Ramos (cell line): ENCODE measurements around the gene ASIC2.
"Not testable (repeated sequence)": the region's sequence is repeated elsewhere in the genome, so short reads cannot be mapped to it uniquely, and the experiment has no call there.

ENCODE experiments used
- in situ Hi-C: fragments of 300-500 bp; cut with MboI; formaldehyde crosslinking; loops from one replicate; pipeline ENCODE4 v1.14.3; 2022; ENCODE audit warnings: low sequenced_read_pairs; ENCODE audit not compliant: unreplicated experiment

Gene ASIC2

DNA sequence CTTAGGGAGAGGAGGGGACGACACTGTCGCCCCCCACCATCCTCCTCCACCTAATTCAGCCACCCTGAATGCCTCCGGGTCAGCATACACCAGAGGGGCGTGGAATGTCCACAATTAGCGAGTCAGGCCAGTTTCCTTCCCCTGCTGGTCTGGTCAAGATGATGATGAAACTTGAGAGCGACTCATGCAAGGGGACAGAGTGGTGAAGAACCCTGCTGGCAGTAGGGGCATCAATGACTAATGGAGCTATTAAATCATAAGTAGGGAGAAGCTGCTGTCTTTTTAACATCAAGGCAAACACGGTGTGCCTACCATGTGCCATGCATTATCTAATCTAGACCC lies 294.2 kb downstream of the ASIC2 start:
- in situ Hi-C loops: no loop called here

DNA sequence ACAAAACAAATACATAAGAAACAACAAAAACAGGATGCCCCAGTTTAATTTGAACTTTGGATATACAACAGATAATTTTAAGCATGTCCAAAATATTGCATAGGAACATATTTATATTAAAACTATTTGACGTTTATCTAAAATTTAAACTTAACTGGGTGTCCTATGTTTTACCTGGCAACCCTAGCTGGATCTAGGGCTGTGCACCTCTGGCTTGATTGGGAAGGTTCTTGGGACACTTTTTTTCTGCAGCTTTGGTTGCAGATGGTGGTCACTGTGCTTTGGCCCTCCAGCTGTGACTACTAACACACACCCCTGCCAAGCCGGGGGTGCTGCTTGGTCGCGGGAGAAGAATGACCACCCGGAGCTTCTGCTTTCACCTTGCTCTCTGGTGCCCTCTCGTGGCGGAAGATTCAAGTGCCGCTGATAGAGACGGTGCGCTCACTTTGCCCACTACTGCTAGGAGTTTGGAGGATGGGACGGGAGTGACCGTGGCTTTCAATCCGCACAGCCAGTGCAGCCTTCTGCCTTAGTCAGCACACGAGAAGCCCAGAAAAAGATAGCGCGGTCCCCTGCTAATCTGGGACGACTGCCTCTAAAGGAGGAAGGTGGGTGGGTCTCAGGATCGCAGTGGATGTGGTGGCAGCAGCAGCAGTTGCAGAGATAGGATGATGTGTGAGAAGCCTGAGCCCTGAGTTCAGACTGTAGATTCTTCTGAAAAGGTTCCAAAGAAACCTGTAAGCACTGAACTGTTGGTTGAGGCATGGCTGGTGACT lies 294.8 kb downstream of the ASIC2 start:
- in situ Hi-C loops: no loop called here

DNA sequence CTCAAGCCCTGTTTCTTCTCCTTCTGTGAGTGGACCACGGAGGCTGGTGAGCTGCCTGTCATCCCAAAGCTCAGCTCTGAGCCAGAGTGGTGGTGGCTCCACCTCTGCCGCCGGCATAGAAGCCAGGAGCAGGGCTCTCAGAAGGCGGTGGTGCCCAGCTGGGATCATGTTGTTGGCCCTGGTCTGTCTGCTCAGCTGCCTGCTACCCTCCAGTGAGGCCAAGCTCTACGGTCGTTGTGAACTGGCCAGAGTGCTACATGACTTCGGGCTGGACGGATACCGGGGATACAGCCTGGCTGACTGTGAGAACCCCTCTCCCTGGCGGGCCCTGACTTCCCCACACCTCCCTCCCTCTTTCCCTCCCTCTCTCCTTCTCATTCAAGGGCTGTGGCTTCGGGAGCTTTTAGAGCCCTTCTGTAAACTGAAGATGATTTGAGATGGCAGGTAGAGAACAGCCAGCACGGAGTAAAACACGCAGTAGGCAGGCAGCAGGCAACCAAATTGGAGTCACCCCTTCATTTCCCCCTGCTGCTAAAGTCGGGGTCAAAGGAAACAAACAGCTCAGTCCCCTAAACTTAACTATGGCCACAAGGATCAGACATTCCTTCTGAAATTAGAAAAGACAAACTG lies 297.6 kb downstream of the ASIC2 start:
- in situ Hi-C loops: no loop called here

DNA sequence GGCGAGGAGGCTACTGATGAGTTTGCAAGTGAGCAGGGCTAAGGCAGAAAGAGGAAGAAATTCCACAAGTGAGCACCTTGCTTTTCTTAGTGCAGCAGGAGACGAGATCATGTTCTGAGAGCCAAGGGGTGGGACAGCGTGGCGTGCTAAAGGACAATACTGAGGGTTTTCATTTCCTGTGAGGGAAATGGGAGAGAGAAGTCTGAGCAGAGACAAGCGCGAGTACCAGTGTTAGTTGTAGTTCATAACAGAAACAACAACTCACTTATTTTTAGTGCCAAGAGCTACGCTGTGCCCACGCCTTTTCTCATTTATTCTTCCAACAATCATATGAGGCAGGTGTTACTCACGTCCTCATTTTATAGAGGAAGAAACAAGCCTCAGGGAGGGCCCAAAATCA lies 299.1 kb downstream of the ASIC2 start:
- in situ Hi-C loops: no loop called here

DNA sequence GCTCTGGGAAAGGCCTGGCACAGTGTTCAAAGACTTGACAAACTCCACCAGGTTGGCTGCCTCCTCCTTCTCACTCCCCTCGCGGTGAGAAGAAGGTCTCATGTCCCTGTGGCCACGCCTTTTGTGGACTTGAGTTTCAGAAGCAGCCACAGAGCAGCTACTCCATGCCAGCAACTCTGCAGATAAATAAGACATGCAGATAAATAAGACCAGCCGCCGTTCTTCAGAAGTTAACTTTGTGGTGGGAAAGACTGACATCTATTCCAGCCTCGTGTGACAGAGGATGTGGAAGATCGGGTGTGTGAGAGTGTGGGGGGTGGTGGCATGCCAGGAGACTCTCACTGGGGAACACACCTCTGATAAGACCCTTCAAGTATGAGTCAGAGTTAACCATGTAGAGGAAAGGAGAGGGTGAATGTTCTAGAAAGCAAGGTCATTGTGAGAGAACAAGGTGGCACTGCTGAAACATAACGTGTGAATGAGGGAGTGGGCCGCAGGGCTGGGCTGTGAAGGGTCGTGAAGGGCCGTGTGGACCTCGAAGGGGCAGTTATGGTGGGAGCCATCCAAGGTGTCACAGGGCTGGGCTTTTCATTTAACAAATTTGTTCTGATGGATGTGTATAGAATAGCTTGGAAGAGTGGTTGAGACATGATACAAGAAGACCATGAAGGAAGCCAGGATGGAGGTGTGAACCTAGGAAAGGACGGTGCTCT lies 300.6 kb downstream of the ASIC2 start:
- in situ Hi-C loops: no loop called here

DNA sequence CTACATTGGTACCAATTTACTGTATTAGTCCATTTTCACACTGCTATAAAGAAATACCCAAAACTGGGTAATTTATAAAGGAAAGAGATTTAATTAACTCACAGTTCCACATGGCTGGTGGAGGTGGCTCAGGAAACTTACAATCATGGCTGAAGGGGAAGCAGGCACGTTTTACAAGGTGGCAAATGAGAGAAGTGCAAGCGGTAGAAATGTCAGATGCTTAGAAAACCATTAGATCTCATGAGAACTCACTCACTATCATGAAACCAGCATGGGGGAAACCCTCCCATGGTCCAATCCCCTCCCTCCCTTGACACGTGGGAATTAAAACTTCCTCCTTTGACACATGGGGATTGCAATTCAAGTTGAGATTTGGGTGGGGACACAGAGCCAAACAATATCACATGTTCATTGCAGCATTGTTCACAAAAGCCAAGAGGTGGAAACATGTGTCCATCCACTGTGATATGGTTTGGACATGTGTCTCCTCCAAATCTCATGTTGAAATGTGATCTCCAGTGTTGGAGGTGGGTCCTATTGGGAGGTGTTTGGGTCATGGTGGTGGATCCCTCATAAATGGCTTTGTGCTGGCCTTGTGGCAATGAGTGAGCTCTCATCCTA lies 304.5 kb downstream of the ASIC2 start:
- in situ Hi-C loops: no loop called here

DNA sequence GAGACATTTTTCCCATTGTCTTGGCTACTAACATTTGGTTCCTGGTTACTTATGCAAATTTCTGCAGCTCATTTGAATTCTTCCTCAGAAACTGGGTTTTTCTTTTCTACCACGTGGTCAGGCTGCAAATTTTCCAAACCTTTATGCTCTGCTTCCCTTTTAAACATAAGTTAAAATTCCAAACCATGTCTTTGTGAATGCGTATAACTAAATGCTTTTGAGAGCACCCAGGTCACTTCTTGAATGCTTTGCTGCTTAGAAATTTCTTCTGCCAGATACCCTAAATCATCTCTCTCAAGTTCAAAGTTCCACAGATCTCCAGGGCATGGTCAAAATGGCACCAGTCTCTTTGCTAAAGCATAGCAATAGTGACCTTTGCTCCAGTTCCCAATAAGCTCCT lies 305.2 kb downstream of the ASIC2 start:
- in situ Hi-C loops: not testable (repeated sequence)

DNA sequence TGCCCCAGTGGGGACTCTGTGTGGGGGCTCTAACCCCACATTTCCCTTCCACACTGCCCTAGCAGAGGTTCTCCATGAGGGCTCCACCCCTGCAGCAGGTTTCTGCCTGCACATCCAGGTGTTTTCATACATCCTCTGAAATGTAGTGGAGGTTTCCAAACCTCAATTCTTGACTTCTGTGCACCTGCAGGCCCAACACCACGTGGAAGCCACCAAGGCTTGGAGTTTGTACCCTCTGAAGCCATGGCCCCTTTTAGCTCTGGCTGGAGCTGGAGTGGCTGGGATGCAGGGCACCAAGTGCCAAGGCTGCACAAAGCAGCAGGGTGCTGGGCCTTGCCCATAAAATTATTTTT lies 305.7 kb downstream of the ASIC2 start:
- in situ Hi-C loops: not testable (repeated sequence)

DNA sequence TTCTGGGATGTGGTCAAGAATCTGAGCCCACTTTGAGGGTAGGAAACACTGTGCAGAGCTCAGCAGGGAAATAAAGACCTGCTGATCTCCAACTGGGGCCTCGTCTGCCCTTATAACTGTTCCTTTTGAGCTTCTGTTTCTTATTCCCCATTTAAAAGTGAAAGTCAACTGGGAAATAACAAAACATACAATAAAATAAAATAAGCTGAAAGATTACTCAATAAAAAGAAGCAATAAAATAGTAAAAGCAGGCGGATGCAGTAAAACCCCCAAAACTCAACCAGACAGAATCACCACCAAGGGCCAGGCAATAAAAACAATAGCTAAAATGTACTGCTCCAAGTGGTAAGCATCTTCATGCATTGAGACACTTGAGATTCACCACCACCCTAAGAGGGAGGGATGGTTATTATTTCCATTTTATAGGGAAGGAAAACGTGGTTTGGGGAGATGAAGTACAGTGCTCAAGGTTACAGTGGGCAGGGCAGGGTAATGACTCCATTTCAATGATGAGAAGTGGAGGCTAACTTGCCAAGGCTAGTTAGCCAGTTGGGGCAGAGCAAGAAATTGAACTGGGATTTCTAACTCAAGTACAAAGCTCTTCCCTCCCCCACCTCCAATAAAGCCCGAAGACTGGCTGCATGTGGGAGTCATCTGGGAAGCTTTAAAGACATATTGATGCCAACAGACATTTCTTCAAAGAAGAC lies 307.9 kb downstream of the ASIC2 start:
- in situ Hi-C loops: no loop called here

DNA sequence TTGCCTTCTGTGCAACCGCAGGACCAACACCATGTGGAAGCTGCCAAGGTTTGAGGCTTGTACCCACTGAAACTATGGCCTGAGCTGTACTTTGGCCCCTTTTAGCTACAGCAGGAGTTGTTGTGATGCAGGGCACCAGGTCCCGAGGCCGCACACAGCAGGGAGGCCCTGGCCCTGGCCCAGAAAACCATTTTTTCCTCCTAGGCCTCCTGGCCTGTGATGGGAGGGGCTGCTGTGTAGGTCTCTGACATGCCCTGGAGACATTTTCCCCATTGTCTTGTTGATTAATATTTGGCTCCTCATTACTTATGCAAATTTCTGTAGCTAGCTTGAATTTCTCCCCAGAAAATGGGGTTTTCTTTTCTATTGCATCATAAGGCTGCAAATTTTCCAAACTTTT lies 311.5 kb downstream of the ASIC2 start:
- in situ Hi-C loops: not testable (repeated sequence)

DNA sequence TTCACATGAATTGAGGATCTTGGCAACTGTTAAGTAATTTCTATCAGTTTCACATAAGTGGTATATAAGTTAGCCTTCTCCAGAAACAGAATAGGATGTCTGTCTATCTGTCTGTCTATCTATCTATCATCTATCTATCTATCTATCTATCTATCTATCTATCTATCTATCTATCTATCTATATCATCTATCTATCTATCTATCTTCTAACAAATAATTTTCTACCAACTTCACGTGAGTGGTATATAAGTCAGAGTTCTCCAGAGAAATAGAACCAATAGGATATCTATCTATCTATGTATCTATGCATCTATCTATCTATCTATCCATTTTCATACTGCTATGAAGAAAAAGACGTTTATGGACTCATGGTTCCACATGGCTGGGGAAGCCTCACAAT lies 312.9 kb downstream of the ASIC2 start:
- in situ Hi-C loops: no loop called here

DNA sequence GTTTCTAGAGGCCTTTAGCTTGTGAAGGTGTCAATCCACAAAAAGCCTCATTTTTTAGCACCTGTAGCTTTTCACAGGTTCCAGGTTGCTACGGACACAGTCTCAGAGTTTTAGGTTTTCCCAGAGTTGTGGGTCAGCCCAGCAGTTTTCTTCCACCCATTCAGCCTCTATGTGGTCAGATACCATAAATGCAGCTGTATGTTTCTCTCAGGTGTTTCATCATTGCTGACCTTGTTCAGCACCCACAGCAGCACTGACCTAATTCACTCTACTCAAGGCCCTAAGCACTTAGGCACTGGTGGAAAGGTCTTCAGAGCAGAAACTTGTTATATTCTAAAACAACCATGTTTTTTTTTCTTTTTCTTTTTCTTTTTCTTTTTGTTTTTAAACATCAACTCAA lies 316.5 kb downstream of the ASIC2 start:
- in situ Hi-C loops: no loop called here

DNA sequence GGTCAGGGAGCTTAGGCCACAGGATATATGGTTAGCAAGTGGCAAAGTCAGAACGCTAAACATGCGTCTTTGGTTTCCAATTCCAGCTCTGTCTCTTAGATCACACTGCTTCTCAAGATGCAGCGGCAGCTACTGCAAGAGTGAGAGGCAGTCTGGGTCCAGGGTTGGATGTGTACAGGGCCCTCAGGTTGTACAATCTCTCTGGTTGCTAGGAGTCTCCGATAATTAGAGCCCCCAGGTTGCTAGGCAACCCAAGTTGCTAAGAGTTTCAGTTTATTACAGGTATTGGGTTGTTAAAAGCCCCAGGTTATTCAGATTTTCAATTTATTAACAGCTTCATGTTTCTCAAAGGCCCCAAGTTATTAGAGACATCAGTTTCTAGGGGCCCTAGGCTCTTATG lies 317.0 kb downstream of the ASIC2 start:
- in situ Hi-C loops: no loop called here

DNA sequence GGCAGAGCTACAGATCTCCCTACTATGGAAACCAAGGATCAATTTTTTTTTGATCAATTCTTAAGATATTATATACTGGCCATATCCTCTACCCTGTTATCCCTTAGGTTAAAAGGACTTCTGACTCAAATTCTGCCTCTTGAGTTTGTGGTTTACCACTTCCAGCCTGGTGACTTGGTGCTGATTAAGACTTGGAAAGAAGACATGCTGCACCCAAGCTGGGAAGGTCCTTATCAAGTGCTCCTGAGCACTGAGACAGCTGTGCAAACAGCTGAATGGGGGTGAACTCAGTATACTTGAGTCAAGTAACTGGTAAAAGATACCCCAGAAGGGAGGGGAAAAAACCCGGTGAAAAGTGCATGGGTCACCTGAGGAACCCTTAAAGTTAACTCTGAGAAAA lies 321.9 kb downstream of the ASIC2 start:
- in situ Hi-C loops: no loop called here

DNA sequence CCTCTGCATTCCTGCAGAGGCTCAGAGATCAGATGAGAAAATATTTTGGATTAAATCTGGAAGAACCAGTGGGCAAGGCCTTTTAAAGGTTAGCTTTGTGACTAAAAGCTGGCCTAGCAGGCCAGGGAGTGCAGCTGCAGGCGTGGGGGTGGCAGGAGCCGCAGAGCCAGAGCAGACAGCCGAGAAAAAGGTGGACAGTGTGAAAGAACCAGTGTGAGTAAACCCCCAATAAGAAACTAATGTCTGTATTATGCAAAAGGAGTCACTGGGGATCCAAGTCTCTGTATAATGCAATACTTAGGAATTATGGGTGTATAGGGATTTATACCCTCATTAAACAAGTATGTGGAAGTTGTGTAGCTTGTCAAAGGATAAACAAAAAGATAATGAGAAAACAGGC lies 322.8 kb downstream of the ASIC2 start:
- in situ Hi-C loops: no loop called here

DNA sequence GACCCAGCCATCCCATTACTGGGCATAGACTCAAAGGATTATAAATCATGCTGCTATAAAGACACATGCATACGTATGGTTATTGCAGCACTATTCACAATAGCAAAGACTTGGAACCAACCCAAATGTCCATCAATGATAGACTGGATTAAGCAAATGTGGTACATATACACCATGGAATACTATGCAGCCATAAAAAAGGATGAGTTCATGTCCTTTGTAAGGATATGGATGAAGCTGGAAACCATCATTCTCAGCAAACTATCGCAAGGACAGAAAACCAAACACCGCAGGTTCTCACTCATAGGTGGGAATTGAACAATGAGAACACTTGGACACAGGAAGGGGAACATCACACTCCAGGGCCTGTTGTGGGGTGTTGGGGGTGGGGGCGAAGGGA lies 323.9 kb downstream of the ASIC2 start:
- in situ Hi-C loops: not testable (repeated sequence)

DNA sequence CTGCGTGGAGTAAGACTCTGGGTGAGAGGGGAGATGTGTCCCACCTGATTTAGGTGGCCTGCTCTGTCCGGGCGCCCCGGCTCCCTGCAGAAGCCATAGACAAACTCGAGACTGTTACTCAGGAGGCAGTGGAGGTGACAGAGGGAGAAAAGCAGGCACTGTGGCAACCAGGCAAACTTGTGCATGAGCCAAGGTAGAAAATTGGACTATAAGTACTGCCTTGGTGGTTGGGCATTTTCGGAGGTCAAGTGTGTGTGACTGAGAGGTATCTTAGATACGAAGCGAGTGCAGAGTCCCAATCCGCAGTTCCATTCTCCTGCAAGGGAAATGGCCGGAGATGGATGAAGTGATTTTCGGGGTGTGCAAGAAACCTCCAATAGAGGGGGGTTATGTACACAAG lies 328.6 kb downstream of the ASIC2 start:
- in situ Hi-C loops: no loop called here
